Mucosa of descending colon (tissue), 3 donors: ENCODE data around the gene RAB22A. TPM values are rescaled to one million over a fixed set of nuclear protein-coding genes. Genes with fewer than 3 reads are reported as not detected.

ENCODE experiments used
- ATAC-seq: fragments of 200-7000 bp; cut with Tn5 transposase; one replicate; pipeline ENCODE4 v1.9.1; 2020; ENCODE audit warnings: mild to moderate bottlenecking, moderate library complexity
- DNase-seq, 3 donors: peaks; one replicate each; pipeline ENCODE4 v3.0.0-alpha.2; 2020
- H3K36me3 ChIP-seq: fragments of 200-600 bp; one replicate; pipeline ENCODE4 v1.8.0; 2021; ENCODE audit warnings: low read depth, mild to moderate bottlenecking
- H3K4me1 ChIP-seq: fragments of 200-600 bp; one replicate; pipeline ENCODE4 v1.8.0; 2021; ENCODE audit warnings: low read depth, mild to moderate bottlenecking
- H3K4me3 ChIP-seq: fragments of 200-600 bp; one replicate; pipeline ENCODE4 v1.8.0; 2021; ENCODE audit warnings: mild to moderate bottlenecking
- H3K9me3 ChIP-seq: fragments of 200-600 bp; one replicate; pipeline ENCODE4 v1.8.0; 2021; ENCODE audit warnings: mild to moderate bottlenecking
- CTCF ChIP-seq: fragments of 200-600 bp; IDR thresholded peaks from one replicate; pipeline ENCODE4 v1.8.0; 2022; ENCODE audit warnings: antibody characterized with exemption, mild to moderate bottlenecking
- intact Hi-C, 2 donors: fragments of 100-400 bp; cut with DNase I in 1 of 2; cut with micrococcal nuclease in 1 of 2; formaldehyde crosslinking; loops; one replicate each; pipeline versions ENCODE4 v1.11.0 to v1.11.1; 2022; cut with DNase I, micrococcal nuclease
- total RNA-seq, 3 donors: library from RNA; stranded (reverse); fragmentation: NEBNext Ultra II Directional in 2 of 3; extraction: Animal tissue kit (Norgen Biotek cat#: 25700) in 2 of 3; gene quantifications; one replicate each; pipeline versions ENCODE4 v1.2.1 to v1.2.4, GENCODE V29; 2021 to 2023
- donor health status: DM: no; HTN: no; CAD: no; lungs with moderate emphysema.
- donor health status: DM: no; HTN: no; CAD: no.
- donor health status: DM: no; HTN: yes; CAD: no.

The RAB22A gene
- total RNA-seq, 3 donors from 2014 or later: 20.2 to 27.3 (median 21.0) TPM

DNA sequence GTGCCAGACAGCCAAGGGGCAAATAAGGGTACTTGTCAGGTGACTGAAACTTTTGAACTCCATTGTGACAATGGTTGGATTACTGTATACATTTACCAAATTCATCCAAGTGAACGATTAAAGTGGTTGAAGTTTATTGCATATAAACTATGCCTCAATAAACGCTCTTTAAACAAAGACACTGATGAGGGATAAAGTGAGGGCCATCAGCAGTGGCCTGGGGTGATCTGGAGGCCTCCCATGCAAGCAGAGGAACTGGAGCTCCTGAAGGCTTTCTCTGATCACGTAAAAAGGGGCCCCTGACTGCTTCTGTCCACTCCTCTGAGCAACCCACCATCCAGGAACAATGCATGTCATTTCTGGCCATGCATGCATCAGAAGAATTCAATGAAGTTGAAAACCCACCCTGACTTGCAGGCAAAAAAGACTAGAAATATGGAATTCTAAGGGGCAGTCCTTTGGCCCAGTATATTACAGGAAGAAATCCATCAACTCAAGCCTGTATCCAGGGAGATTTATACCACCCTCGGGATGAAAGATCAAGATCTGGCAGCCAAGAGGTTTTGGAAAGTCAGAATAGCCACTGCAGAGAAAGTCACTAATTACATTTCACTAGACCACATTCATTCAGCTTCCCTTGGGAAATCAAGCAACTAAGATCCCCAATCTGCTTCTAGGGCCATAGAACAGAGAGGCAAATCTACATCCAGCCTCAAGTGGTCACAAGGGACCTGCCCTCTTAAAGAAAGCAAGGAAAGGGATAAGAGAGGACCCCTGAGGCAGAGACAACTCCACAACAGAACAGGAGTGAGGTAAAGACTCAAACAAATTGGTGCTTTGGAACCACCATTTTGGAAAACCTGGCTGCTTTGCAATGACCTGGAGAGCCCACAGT, 31.7 kb upstream of the RAB22A start:
- no peak for TF ChIP-seq CTCF
- no peaks in the 10 kb centered on the region for H3K36me3 ChIP-seq
- H3K9me3 ChIP-seq: no peaks in the 10 kb centered on the region
- no peak overlapping the region for H3K4me3 ChIP-seq
- H3K4me1 ChIP-seq: no peaks in the 10 kb centered on the region
- DNase-seq (no peak), ATAC-seq (no peak)
- intact Hi-C loops: no loop called here

GRCh38 chr20:58286729-58287128, 22.8 kb upstream of the RAB22A start:
- ATAC-seq (peak; percentile 12), DNase-seq (no peak)
- TF ChIP-seq CTCF: no peak
- Histone ChIP-seq H3K4me3 (no peak overlapping the region), H3K36me3 (no peaks in the 10 kb centered on the region), H3K9me3 (no peaks in the 10 kb centered on the region), H3K4me1 (no peaks in the 10 kb centered on the region)
- intact Hi-C loops: no loop called here

GRCh38 chr20:58287638-58288037, 21.9 kb upstream of the RAB22A start:
- ATAC-seq (no peak), DNase-seq (no peak)
- no peak for TF ChIP-seq CTCF
- Histone ChIP-seq H3K9me3 (no peaks in the 10 kb centered on the region), H3K4me1 (no peaks in the 10 kb centered on the region), H3K36me3 (no peaks in the 10 kb centered on the region), H3K4me3 (no peak overlapping the region)
- intact Hi-C loops: no loop called here

- no peak for DNase-seq
- H3K36me3 ChIP-seq: no peaks in the 10 kb centered on the region
- H3K4me1 ChIP-seq: no peaks in the 10 kb centered on the region
- intact Hi-C loops: no loop called here
- no peak for TF ChIP-seq CTCF
- ATAC-seq: no peak
- no peak overlapping the region for H3K4me3 ChIP-seq
- H3K9me3 ChIP-seq: no peaks in the 10 kb centered on the region
Measured at GRCh38 chr20:58289143-58289542, 20.4 kb upstream of the RAB22A start.

- TF ChIP-seq CTCF: no peak
- H3K4me3 ChIP-seq: no peak overlapping the region
- H3K36me3 ChIP-seq: no peaks in the 10 kb centered on the region
- no peaks in the 10 kb centered on the region for H3K4me1 ChIP-seq
- DNase-seq: no peak
- intact Hi-C loops: no loop called here
- ATAC-seq: peak; percentile 44
- no peaks in the 10 kb centered on the region for H3K9me3 ChIP-seq
Measured at GRCh38 chr20:58293453-58293852, 16.1 kb upstream of the RAB22A start.
